Measurements from ENCODE around the gene BTG4. TPM values are rescaled to one million over a fixed set of nuclear protein-coding genes. Genes with fewer than 3 reads are reported as not detected.

BTG4 gene
- total and polyA plus RNA-seq, 2 donors (not counting 1 experiment from before 2014, with no cell fraction given), result not detected

DNA sequence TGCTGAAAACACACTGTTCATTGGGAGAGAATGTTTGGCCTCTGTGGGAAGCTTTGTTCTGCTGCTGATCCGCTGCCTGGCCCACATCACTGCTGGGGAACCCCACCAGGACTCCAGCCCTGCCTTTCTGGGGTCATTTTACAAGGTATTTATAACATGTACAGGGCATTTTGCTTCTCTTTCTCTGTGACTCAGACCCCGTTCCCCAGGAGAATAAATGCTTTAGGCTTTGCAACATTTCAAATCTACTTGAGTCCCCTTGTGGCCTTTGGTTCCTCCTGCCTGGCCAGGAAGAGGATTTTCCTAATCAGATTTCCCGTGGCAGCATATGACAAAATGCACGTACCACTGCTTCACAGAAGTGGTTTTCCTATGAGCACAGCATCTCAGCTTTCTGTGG lies 43.0 kb downstream of the BTG4 start:
- H3K4me3 Mint-ChIP-seq, result no peak overlapping the region
- Histone ChIP-seq H3K36me3 (replicated peaks in 1 of 2; ENCODE audit: control extremely low read depth in 1 of 2, control insufficient read depth in 1 of 2, extremely low read depth in 1 of 2, insufficient read depth in 2 of 2, low read length in 1 of 2) (no peaks in the 10 kb centered on the region), H3K4me2 (replicated peaks; ENCODE audit: low read depth, low read length, poor library complexity, severe bottlenecking) (no peak overlapping the region), H3K4me3 (ENCODE audit: control extremely low read depth in 1 of 5, extremely low read depth in 1 of 5, insufficient read depth in 1 of 5, low read depth in 2 of 5, low read length in 4 of 5) (no peak overlapping the region), H4K20me1 (ENCODE audit: control insufficient read depth, insufficient read depth, low read length, poor library complexity, severe bottlenecking) (no peaks in the 10 kb centered on the region), H3K9ac (ENCODE audit: low read length) (no peak overlapping the region), H3K79me2 (ENCODE audit: control insufficient read depth, insufficient read depth, low read length) (no peaks in the 10 kb centered on the region), H3K4me1 (ENCODE audit: control insufficient read depth in 2 of 2, insufficient read depth in 2 of 2, low read length in 2 of 2) (no peaks in the 10 kb centered on the region), H3K9me3 (ENCODE audit: control extremely low read depth in 1 of 3, control insufficient read depth in 2 of 3, insufficient read depth in 1 of 3, low read length in 2 of 3) (peaks cover 0 to under 1% (median 0%) of the 10 kb centered on the region in 3 donors), H3K27me3 (replicated peaks in 1 of 4; ENCODE audit: control extremely low read depth in 1 of 4, control insufficient read depth in 3 of 4, insufficient read depth in 4 of 4, low read length in 3 of 4) (peaks cover 0 to under 1% (median 0%) of the 10 kb centered on the region in 4 experiments), H3K27ac (ENCODE audit: low read length in 2 of 2) (no peak overlapping the region), H2AFZ (ENCODE audit: insufficient read depth, low read depth, low read length, poor library complexity, severe bottlenecking) (no peak overlapping the region)
- peaks cover 18% of the 10 kb centered on the region for H3K27me3 Mint-ChIP-seq
- H3K27ac Mint-ChIP-seq, result no peak overlapping the region
- TF ChIP-seq EZH2 (IDR thresholded peaks at IDR 0.05; ENCODE audit: borderline replicate concordance, insufficient read depth, low read depth, low read length, poor library complexity, severe bottlenecking), result no peak
- TF ChIP-seq, protein P1, sequence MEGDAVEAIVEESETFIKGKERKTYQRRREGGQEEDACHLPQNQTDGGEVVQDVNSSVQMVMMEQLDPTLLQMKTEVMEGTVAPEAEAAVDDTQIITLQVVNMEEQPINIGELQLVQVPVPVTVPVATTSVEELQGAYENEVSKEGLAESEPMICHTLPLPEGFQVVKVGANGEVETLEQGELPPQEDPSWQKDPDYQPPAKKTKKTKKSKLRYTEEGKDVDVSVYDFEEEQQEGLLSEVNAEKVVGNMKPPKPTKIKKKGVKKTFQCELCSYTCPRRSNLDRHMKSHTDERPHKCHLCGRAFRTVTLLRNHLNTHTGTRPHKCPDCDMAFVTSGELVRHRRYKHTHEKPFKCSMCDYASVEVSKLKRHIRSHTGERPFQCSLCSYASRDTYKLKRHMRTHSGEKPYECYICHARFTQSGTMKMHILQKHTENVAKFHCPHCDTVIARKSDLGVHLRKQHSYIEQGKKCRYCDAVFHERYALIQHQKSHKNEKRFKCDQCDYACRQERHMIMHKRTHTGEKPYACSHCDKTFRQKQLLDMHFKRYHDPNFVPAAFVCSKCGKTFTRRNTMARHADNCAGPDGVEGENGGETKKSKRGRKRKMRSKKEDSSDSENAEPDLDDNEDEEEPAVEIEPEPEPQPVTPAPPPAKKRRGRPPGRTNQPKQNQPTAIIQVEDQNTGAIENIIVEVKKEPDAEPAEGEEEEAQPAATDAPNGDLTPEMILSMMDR (IDR thresholded peaks at IDR 0.05), result no peak
- ATAC-seq (ENCODE audit: low read depth), result no peak
- 49% methylated on average over 4 of the region's 4 CpGs for WGBS (ENCODE audit: insufficient coverage)
- ChIA-PET POLR2A (no interaction called here), CTCF (no interaction called here)
- no peaks in the 10 kb centered on the region for H3K9me3 Mint-ChIP-seq (ENCODE audit: insufficient read depth)
- intact Hi-C loops (cut with micrococcal nuclease), result no loop called here
- no peaks in the 10 kb centered on the region for H3K4me1 Mint-ChIP-seq
- DNase-seq, result no peak

DNA sequence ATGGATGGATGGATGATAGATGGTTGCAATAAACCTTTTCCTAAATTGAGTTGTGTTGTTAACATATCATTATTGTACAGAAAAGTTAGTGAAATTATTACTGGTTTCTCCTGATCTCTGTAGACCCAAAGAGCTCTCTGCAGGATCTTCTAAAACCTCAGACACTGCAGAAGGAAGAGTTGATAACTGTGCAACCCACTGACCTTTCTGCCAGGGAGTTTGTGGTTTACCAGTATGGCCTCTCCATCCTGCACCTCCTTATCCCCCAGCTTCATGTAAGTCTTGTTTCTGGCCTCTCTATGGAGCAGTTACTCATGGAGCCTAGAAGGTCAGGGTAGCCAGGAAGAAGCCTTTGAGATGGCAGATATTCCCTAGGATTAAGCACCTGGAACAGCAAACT lies 45.6 kb downstream of the BTG4 start:
- H3K4me3 ChIP-seq (ENCODE audit: control extremely low read depth in 1 of 5, extremely low read depth in 1 of 5, insufficient read depth in 1 of 5, low read depth in 2 of 5, low read length in 4 of 5), result no peak overlapping the region
- H3K36me3 ChIP-seq (replicated peaks in 1 of 2; ENCODE audit: control extremely low read depth in 1 of 2, control insufficient read depth in 1 of 2, extremely low read depth in 1 of 2, insufficient read depth in 2 of 2, low read length in 1 of 2), result no peaks in the 10 kb centered on the region
- no peak overlapping the region for H3K9ac ChIP-seq (ENCODE audit: low read length)
- TF ChIP-seq, protein P1 (IDR thresholded peaks at IDR 0.05), result no peak
- TF ChIP-seq EZH2 (IDR thresholded peaks at IDR 0.05; ENCODE audit: borderline replicate concordance, insufficient read depth, low read depth, low read length, poor library complexity, severe bottlenecking), result no peak
- no peak overlapping the region for H3K4me2 ChIP-seq (replicated peaks; ENCODE audit: low read depth, low read length, poor library complexity, severe bottlenecking)
- peaks cover 0 to 3% (median 0%) of the 10 kb centered on the region in 4 experiments for H3K27me3 ChIP-seq (replicated peaks in 1 of 4; ENCODE audit: control extremely low read depth in 1 of 4, control insufficient read depth in 3 of 4, insufficient read depth in 4 of 4, low read length in 3 of 4)
- no peaks in the 10 kb centered on the region for H4K20me1 ChIP-seq (ENCODE audit: control insufficient read depth, insufficient read depth, low read length, poor library complexity, severe bottlenecking)
- Mint-ChIP-seq H3K4me3 (no peak overlapping the region), H3K4me1 (no peaks in the 10 kb centered on the region), H3K27ac (no peak overlapping the region), H3K9me3 (ENCODE audit: insufficient read depth) (no peaks in the 10 kb centered on the region), H3K27me3 (peaks cover 21% of the 10 kb centered on the region)
- POLR2A ChIA-PET, result no interaction called here
- no peak overlapping the region for H2AFZ ChIP-seq (ENCODE audit: insufficient read depth, low read depth, low read length, poor library complexity, severe bottlenecking)
- no peak overlapping the region for H3K27ac ChIP-seq (ENCODE audit: low read length in 2 of 2)
- no peaks in the 10 kb centered on the region for H3K79me2 ChIP-seq (ENCODE audit: control insufficient read depth, insufficient read depth, low read length)
- DNase-seq, result no peak
- no peak for ATAC-seq (ENCODE audit: low read depth)
- no peaks in the 10 kb centered on the region for H3K4me1 ChIP-seq (ENCODE audit: control insufficient read depth in 2 of 2, insufficient read depth in 2 of 2, low read length in 2 of 2)
- CTCF ChIA-PET, result no interaction called here
- H3K9me3 ChIP-seq (ENCODE audit: control extremely low read depth in 1 of 3, control insufficient read depth in 2 of 3, insufficient read depth in 1 of 3, low read length in 2 of 3), result no peaks in the 10 kb centered on the region
- intact Hi-C loops (cut with micrococcal nuclease), result no loop called here

All from B cell (primary cell).